Measurements from ENCODE around the gene GDF9. TPM values are rescaled to one million over a fixed set of nuclear protein-coding genes. Genes with fewer than 3 reads are reported as not detected.

The GDF9 gene
- total and polyA plus RNA-seq, 2 experiments from 2014 or later = 0.45 to 1.8 TPM

DNA sequence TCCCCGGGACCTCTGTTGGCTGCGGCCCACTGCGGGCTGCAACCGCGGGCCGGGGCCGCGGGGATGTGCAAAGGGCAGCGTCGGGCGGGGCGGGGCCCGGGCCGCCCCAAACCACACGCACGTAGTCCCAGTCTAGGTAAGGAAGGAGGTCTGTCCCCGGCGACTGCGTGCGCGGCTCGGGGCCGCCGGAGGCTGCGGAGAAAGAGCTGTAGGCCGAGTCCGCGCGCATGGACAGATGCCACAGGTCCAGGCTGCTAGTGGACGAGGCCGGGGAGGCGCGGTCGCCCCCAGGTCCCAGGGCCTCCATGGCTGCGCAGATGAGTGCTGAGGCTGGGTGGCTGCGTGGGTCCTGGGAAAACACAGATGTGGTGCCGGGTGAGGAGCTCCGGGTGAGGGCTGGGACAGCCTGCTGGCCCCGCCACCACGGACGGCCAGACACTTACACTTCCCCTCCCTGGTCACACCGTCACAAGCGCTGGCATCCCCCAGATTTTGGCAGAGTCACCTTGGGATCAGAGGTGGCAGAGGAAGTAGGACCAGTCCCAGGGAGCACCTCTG, 40.4 kb downstream of the GDF9 start:
- H3K27me3 ChIP-seq = peaks cover 59% of the 10 kb centered on the region
- H3K36me3 ChIP-seq = no peaks in the 10 kb centered on the region
- no peak overlapping the region for H3K4me3 ChIP-seq
- no peak overlapping the region for H3K27ac ChIP-seq
- H3K9me3 ChIP-seq (ENCODE audit: low read depth) = no peaks in the 10 kb centered on the region
- TF ChIP-seq, protein P1, sequence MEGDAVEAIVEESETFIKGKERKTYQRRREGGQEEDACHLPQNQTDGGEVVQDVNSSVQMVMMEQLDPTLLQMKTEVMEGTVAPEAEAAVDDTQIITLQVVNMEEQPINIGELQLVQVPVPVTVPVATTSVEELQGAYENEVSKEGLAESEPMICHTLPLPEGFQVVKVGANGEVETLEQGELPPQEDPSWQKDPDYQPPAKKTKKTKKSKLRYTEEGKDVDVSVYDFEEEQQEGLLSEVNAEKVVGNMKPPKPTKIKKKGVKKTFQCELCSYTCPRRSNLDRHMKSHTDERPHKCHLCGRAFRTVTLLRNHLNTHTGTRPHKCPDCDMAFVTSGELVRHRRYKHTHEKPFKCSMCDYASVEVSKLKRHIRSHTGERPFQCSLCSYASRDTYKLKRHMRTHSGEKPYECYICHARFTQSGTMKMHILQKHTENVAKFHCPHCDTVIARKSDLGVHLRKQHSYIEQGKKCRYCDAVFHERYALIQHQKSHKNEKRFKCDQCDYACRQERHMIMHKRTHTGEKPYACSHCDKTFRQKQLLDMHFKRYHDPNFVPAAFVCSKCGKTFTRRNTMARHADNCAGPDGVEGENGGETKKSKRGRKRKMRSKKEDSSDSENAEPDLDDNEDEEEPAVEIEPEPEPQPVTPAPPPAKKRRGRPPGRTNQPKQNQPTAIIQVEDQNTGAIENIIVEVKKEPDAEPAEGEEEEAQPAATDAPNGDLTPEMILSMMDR (IDR thresholded peaks at IDR 0.05; ENCODE audit: low read depth, low read length) = no peak
- DNase-seq (ENCODE audit: low read depth in 1 of 2, low spot score in 1 of 2) = no peak
- peaks cover 6% of the 10 kb centered on the region for H3K4me1 ChIP-seq (ENCODE audit: low read depth)

DNA sequence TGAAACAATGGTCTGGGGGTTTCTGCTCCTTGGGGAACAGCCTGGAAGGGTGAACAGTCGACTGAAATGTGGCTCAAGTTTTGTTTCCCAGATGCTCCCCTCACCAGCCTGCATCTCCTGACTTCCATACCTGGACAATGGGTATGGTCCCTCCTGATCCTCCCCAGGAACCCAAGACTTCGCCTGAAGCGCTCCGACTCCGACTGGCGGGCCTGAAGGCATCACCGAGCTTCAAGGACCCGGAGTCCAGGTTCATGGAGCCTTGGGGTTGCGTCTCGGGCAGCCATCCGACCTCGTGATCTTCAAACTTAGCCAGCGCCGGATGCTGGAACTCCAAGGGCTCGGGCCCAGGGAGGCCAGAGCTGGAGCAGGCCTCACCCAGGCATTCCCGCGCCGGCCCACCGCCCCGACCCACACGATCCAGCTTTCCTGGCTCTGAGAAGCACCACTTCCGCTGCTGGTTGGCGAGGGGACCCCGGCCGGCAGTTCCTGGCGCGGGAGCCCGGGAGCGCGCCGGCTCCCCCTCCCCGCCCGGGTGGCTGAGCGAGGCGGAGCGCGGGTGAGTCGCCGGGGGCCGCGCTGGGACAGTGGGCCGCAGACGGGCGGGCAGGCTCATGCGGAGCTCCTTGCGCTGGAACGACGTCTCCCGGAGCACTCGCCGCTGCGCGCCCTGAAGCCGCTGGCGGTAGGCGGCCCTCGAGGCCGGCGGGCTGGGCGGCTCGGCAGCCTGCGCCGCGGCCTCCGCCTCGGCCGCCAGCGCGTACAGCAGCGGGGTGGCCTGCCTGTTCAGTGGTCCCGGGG, 41.0 kb downstream of the GDF9 start:
- TF ChIP-seq, protein P1 (IDR thresholded peaks at IDR 0.05; ENCODE audit: low read depth, low read length) = no peak
- H3K27ac ChIP-seq = no peak overlapping the region
- no peaks in the 10 kb centered on the region for H3K9me3 ChIP-seq (ENCODE audit: low read depth)
- H3K4me3 ChIP-seq = no peak overlapping the region
- H3K4me1 ChIP-seq (ENCODE audit: low read depth) = peaks cover 6% of the 10 kb centered on the region
- H3K36me3 ChIP-seq = no peaks in the 10 kb centered on the region
- no peak for DNase-seq (ENCODE audit: low read depth in 1 of 2, low spot score in 1 of 2)
- peaks cover 56% of the 10 kb centered on the region for H3K27me3 ChIP-seq

DNA sequence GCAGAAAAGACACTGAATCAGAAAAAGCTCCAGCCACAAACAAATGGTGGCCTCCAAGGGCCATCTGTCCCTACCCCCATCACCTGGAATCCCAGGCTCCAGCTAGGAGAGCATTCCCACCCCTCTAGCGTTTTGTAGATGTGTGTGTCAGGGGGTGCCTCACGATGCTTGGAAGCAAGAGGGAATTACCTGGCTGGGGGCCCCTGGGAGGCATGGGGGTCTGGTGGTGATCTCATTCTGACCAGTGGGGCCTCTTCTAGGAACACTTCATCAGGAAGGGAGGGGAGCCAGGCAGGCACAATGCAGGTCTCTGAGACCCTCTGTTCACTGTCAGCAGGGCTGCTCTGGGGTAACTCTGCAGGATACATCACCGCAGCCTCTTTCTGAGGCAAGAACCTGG, 41.8 kb downstream of the GDF9 start:
- Histone ChIP-seq H3K27ac (no peak overlapping the region), H3K4me1 (ENCODE audit: low read depth) (peaks cover 6% of the 10 kb centered on the region), H3K27me3 (peaks cover 52% of the 10 kb centered on the region), H3K36me3 (no peaks in the 10 kb centered on the region), H3K9me3 (ENCODE audit: low read depth) (no peaks in the 10 kb centered on the region), H3K4me3 (no peak overlapping the region)
- no peak for DNase-seq (ENCODE audit: low read depth in 1 of 2, low spot score in 1 of 2)
- TF ChIP-seq, protein P1 (IDR thresholded peaks at IDR 0.05; ENCODE audit: low read depth, low read length) = no peak

DNA sequence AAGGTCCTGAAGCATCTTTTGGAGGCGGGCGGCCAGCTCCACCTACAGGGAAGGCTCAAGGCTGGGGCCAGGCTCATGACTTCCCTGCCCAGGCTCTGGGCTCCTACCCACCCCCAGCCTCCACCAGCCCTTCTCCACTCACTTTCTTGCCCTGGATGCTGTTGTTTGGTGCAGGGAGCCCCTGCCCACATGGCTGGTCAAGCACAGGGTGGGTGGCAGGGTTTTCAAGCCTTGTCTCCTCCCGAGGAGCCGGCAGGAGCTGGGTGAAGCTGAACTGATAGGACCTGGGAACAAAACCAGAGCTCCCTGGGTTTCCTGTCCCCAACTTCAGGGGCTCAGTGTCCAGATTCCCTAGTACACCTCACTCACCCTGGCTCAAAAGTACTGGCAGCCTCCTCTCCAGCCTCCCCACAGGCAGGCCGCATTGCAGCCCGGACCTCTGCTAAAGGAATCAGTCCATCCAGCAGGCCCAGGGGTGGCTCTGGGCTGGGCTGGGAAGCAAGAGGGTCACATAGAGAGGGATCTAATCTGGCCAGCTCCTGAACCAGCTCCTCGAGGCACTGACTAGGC, 42.7 kb downstream of the GDF9 start:
- DNase-seq (ENCODE audit: low read depth in 1 of 2, low spot score in 1 of 2) = no peak
- no peaks in the 10 kb centered on the region for H3K36me3 ChIP-seq
- H3K4me3 ChIP-seq = no peak overlapping the region
- H3K9me3 ChIP-seq (ENCODE audit: low read depth) = no peaks in the 10 kb centered on the region
- TF ChIP-seq, protein P1 (IDR thresholded peaks at IDR 0.05; ENCODE audit: low read depth, low read length) = no peak
- H3K4me1 ChIP-seq (ENCODE audit: low read depth) = peaks cover 6% of the 10 kb centered on the region
- H3K27ac ChIP-seq = no peak overlapping the region
- peaks cover 45% of the 10 kb centered on the region for H3K27me3 ChIP-seq

DNA sequence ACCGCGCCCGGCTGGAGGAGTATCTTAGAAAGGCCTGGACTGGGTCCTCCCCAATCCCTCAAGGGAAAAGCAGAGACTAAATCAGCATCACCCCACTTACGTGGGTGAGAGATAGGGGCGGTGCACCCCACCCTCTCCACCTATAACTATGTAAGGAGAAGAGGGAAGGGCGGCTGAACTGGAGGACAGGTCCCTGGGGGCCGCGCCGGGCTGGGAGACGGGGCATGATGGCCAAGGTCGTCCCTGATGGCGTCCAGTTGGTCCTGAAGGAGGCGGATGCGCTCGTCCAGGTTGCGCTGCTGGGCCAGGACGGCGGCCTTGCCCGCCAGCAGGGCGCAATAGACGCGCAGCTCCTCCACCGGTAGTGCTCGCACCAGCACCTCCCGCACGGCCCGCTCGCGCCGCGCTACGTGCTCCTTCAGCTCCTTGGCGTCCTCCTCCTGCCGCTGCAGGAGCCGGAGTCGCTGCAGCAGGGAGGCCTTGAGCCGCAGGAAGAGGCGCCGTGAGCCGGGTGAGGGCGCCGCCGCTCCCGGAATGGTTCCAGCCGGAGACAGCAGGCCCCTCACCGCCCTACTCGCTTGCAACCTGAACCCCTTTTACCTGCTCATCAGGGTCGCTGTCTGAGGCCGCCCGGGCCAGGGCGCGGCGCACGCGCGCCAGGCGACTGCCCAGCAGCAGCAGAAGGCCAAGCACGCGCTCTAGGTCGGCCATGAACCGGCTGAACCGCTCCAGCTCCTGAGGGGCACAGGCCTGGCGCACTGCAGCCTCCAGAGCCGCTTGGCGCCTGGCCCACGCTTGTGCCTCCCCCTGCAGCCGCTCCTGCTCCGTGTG, 43.4 kb downstream of the GDF9 start:
- Histone ChIP-seq H3K9me3 (ENCODE audit: low read depth) (no peaks in the 10 kb centered on the region), H3K27me3 (peaks cover 42% of the 10 kb centered on the region), H3K4me1 (ENCODE audit: low read depth) (peaks cover 6% of the 10 kb centered on the region), H3K4me3 (no peak overlapping the region), H3K27ac (no peak overlapping the region), H3K36me3 (no peaks in the 10 kb centered on the region)
- DNase-seq (ENCODE audit: low read depth in 1 of 2, low spot score in 1 of 2) = peak; percentile 62 to 71
- TF ChIP-seq, protein P1 (IDR thresholded peaks at IDR 0.05; ENCODE audit: low read depth, low read length) = no peak

Data from cardiac muscle cell (in vitro differentiated cells and primary cell).